Thymus (tissue), 11 donors: ENCODE data around the gene RAB6B. TPM values are rescaled to one million over a fixed set of nuclear protein-coding genes. Genes with fewer than 3 reads are reported as not detected.

Experiments used
- DNase-seq, 9 donors: peaks; one replicate each; pipeline ENCODE4 v3.0.0-alpha.2; 2013; ENCODE audit warnings: low spot score in 9 of 9, low read depth in 6 of 9, missing footprints in 1 of 9
- H3K27ac ChIP-seq, 2 donors: one replicate each; pipeline ENCODE4 v1.5.1; 2013; ENCODE audit warnings: control low read depth in 1 of 2, low read depth in 1 of 2, low read length in 1 of 2, mild to moderate bottlenecking in 1 of 2, moderate library complexity in 1 of 2
- H3K27me3 ChIP-seq, 2 donors: one replicate each; pipeline ENCODE4 v1.5.1; 2013; ENCODE audit warnings: low read length in 1 of 2; ENCODE audit not compliant: control insufficient read depth in 2 of 2, insufficient read depth in 1 of 2
- H3K36me3 ChIP-seq, 2 donors: one replicate each; pipeline ENCODE4 v1.5.1; 2013; ENCODE audit warnings: low read length in 1 of 2, mild to moderate bottlenecking in 1 of 2, moderate library complexity in 1 of 2; ENCODE audit not compliant: control insufficient read depth in 2 of 2, insufficient read depth in 2 of 2
- H3K4me1 ChIP-seq, 2 donors: one replicate each; pipeline ENCODE4 v1.5.1; 2013; ENCODE audit warnings: low read length in 2 of 2; ENCODE audit not compliant: control insufficient read depth in 2 of 2, insufficient read depth in 2 of 2
- H3K4me3 ChIP-seq, 2 donors: one replicate each; pipeline ENCODE4 v1.5.1; 2013; ENCODE audit warnings: low read length in 2 of 2, control low read depth in 1 of 2, mild to moderate bottlenecking in 1 of 2
- H3K9me3 ChIP-seq, 2 donors: one replicate each; pipeline ENCODE4 v1.5.1; 2013; ENCODE audit warnings: low read length in 1 of 2, mild to moderate bottlenecking in 1 of 2; ENCODE audit not compliant: control insufficient read depth in 2 of 2, insufficient read depth in 1 of 2
- WGBS: extraction: QIAGEN DNeasy Blood & Tissue Kit; methylation state at CpG from one replicate; pipeline ENCODE4 v1.1.7; 2013; 5-methylcytosine and 5-hydroxymethylcytosine counted together
- polyA plus RNA-seq: library from polyadenylated mRNA; stranded (reverse); fragments of 200-250 nt; gene quantifications from one replicate; pipeline ENCODE4 v1.2.3, GENCODE V29; 2013
- total RNA-seq: library from RNA; stranded (reverse); fragments of 120-200 nt; gene quantifications from one replicate; pipeline ENCODE4 v1.2.4, GENCODE V29; 2013
- donor health status: healthy.

The RAB6B gene
- total and polyA plus RNA-seq, 2 donors, result 0.24 to 2.1 TPM

DNA sequence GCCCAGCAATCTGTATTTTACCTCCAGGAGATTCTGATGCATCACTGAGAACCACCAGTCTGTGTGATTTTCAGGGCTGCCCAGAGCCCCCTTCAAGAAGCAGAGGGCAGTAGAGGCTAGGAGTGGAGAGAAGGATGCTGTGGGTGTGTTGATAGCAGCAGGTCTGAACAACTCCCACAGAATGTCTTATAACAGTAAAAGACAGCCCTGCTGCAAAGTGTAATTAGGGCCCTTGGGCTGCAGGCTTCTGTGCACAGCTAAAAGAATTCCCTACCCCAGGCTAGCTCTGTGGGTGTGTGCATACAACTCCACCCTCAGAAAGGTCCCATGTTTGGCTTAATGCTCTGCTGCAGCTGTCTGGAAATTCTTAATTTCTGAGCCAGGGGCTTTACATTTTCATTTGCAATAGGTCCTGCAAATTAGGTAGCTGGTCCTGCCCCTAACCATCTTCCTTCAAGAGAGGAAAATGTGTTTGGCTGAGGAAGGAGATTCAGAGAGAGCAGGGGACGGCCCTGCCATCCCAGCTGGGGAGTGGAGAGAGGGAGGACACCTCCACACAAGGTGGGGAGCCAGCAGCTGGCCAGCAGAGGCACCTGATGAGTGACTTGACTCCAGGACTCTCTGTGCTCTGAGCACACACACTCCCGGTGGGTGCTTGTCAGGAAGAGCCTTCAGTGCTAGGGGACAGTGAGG, 43.2 kb upstream of the RAB6B start:
- no peaks in the 10 kb centered on the region for H3K27me3 ChIP-seq
- H3K4me3 ChIP-seq, result no peak overlapping the region
- H3K36me3 ChIP-seq, result no peaks in the 10 kb centered on the region
- no peak for DNase-seq
- WGBS, result 81% methylated on average over 2 of the region's 2 CpGs
- H3K9me3 ChIP-seq, result no peaks in the 10 kb centered on the region
- H3K27ac ChIP-seq, result no peak overlapping the region
- H3K4me1 ChIP-seq, result peaks cover 0 to 20% of the 10 kb centered on the region in 2 donors

DNA sequence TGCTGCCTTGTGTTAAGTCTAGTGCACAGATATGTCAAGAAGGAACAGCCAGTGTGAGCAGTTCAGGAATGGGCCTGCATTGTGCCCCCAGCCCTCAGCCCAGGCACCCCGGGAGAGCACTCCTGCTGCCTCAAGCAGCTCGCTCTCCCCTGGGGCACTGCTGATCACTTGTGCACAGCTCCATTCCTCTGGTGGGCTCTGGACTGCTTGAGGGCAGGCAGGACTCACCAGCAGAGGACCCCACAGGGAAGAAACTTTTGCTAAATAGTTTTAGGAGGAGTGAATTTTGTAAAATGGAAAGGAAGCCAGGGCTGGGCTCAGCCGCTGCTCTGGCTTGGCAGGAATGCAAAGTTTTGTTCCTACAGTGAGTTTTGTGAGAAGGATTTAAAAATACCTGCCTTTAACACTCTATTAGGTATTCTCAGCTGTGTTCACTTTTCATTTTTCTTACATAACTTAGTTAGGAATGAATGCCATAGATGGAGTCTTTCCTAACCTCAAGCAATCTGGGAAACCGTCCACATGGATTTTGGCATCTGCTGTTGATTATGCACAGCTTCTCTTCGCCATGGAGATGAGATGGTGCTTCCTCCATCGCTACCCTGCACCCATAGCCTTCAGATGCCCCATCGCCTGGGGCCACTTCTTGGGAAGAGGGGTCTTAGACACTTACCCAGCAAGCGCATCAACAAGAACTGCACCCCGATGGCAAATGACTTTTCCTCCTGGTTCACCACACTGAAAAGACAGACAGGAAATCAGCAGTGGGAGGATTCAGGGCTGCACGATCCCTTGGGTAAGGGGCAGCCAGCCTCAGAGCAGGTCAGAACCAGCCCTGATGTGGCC, 42.3 kb upstream of the RAB6B start:
- no peaks in the 10 kb centered on the region for H3K9me3 ChIP-seq
- 94% methylated on average over 10 of the region's 10 CpGs for WGBS
- peaks cover 0 to 13% of the 10 kb centered on the region in 2 donors for H3K4me1 ChIP-seq
- no peak for DNase-seq
- H3K27ac ChIP-seq, result no peak overlapping the region
- no peak overlapping the region for H3K4me3 ChIP-seq
- no peaks in the 10 kb centered on the region for H3K36me3 ChIP-seq
- no peaks in the 10 kb centered on the region for H3K27me3 ChIP-seq

DNA sequence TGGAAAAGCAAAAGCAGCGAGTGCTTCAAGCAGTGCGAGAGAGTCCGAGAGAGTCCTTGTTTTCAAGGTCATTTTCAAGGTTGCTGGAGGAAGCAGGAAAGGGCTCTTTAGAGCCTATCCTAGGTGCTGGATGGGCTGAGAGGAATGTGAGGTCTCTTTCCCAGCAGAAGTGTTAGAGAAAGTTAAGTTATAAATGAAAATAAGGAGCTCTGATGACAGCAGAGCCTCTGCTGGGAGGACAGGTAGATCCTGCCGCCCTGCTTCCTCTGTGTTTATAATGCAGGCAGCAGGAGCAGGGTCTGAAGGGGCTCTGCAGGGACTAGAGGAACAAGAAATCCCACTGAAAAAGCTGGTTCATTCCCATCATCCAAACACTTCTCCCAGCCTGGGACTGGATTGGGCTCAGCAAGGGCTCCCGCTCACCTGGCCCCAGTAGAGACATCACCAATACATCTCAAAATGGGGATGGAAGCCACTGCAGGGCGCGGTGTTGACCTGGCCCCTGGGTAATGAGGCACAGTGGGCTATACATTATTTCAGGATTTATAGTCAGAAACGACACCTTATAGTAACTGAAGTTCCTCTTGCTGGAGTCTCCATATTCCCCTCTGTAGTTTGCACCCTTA, 41.5 kb upstream of the RAB6B start:
- no peak for DNase-seq
- Histone ChIP-seq H3K27ac (no peak overlapping the region), H3K4me1 (peaks cover 0 to 5% of the 10 kb centered on the region in 2 donors), H3K27me3 (no peaks in the 10 kb centered on the region), H3K4me3 (no peak overlapping the region), H3K36me3 (no peaks in the 10 kb centered on the region), H3K9me3 (no peaks in the 10 kb centered on the region)
- WGBS, result 93% methylated on average over 8 of the region's 8 CpGs

DNA sequence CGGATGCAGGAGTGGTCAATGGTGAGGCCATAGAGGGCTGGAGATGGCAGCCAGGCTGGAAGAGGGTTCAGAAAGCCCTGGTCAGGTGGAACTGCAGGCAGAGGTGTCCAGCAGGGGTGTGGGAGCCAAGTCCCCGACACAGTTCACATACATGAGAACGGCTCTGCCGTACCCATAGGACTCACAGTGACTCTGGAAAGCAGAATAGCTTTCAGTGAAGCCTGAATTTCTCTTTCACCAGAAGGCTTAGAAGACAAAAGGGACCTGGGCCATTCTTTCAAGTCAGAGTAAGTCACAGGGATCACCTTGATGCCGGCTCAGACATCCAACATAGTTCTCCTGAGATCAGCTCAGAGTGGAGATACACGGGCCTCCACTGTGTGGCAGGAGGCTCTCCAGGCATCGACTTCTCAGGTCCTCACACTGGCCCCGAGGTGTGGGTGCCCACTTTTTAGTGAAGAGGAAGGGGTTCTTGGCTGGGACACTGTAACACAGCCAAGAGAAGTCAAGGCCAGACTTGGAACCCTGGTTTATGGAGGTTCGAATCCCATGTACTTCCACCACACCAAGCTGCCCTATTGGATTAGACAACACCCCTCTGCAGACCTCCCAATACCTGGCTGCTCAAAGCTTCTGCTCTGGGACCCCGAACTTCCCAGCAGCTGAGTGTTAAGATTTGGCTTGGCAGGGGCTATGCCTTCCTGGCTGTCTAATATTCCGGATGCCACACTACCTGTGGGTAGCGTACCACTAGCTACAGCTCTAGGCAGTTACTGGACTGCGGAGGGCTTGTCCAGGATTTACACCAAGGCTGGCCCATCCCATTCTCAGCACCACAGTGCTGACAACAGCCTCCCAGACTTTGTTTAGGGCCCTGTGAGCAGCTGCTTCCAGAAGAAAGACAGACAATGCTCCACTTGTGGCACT, 40.4 kb upstream of the RAB6B start:
- H3K27ac ChIP-seq, result no peak overlapping the region

DNA sequence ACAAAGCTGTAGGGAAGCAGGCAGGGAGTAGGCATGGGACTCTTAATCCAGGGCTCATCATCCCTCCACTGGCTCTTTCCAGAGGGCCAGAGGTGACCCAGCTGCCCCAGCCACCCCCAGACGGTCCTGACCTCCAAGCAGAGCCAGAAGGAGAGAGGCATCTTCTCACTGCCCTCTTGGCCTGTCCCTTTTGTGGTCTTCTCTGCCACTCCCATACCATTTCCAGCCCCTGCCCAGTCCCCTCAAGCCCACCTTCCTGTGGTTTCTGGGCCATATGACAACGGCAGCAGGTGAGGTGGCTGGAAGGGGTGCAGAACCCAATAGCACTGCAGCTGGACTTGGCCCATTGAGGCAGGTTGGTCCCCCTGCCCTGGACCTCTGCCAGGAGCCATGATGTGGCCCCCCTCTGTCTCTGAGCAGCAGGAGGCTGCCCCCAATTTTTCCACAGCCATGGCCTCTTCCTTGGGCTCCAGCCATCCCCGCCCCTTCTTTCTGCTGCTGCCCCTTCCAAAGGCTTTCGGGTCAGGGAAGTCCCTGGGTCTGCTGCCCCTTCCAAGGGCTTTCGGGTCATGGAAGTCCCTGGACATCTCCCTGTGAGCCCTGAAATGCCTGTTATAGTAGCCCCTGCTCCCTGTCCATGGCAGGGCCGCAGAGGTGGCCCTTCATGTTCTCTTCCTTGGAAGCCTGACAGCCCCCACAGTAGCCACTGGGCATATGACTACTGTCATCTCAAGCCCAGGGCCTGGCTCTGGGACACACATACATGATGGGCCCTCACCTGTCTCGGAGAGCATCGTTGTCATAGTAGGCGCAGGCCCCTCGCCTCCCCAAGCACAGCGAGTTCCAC, 39.5 kb upstream of the RAB6B start:
- no peaks in the 10 kb centered on the region for H3K9me3 ChIP-seq
- 93% methylated on average over 11 of the region's 11 CpGs for WGBS
- no peaks in the 10 kb centered on the region for H3K27me3 ChIP-seq
- no peak for DNase-seq
- H3K36me3 ChIP-seq, result no peaks in the 10 kb centered on the region
- H3K27ac ChIP-seq, result no peak overlapping the region
- peaks cover 0 to 3% of the 10 kb centered on the region in 2 donors for H3K4me1 ChIP-seq
- no peak overlapping the region for H3K4me3 ChIP-seq

More for the DNA sequence above, 40.4 kb upstream of the RAB6B start:
- Histone ChIP-seq H3K4me3 (no peak overlapping the region), H3K9me3 (no peaks in the 10 kb centered on the region), H3K27me3 (no peaks in the 10 kb centered on the region), H3K36me3 (no peaks in the 10 kb centered on the region), H3K4me1 (peaks cover 0 to 3% of the 10 kb centered on the region in 2 donors)
- DNase-seq, result no peak
- 94% methylated on average over 13 of the region's 13 CpGs for WGBS

DNA sequence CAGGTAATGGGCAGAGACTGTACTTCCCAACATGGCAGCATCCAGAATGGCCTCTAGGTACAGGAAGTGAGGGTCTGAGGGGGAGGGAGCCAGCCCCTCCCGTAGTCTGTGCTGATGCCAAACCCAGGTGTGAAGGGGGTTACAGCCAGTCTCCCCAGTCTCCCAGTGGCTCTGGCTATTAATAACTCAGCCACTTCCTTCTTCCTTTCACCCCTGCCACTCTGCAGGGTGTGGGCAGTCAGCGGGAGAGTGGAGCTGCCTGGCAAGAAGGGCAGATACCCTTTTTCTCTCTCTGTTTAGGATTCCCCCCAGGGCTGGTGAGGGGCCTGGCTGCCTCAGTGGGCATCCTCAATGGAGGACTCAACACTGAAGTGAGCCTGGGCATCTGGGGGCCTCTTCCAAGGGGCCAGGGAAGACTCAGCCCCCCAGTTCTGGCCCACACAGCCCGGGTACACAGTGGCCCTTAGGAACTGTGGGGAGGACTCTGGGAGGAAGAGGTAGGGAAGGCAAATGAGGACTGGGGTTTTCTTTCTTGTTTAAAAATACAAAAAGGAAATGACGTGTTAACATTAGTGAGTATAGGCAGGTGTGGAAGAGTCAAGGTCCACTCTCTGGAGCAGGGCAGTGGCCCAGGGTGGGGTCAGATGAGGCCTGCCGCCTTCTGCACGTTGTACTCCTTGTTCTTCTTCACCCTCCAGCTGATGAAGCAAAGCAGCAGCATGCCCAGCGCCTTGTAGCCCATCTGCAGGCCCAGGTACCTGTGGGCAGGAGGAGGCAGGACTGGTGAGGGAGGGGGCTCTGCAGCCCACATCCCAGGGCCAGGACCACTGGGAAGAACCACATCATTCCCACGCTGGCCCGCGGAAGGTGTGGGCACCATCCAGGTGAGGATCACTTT, 38.6 kb upstream of the RAB6B start:
- H3K4me1 ChIP-seq, result peaks cover 0 to 3% of the 10 kb centered on the region in 2 donors
- no peaks in the 10 kb centered on the region for H3K27me3 ChIP-seq
- H3K36me3 ChIP-seq, result no peaks in the 10 kb centered on the region
- 70% methylated on average over 10 of the region's 10 CpGs for WGBS
- no peak overlapping the region for H3K27ac ChIP-seq
- no peaks in the 10 kb centered on the region for H3K9me3 ChIP-seq
- H3K4me3 ChIP-seq, result no peak overlapping the region
- no peak for DNase-seq

DNA sequence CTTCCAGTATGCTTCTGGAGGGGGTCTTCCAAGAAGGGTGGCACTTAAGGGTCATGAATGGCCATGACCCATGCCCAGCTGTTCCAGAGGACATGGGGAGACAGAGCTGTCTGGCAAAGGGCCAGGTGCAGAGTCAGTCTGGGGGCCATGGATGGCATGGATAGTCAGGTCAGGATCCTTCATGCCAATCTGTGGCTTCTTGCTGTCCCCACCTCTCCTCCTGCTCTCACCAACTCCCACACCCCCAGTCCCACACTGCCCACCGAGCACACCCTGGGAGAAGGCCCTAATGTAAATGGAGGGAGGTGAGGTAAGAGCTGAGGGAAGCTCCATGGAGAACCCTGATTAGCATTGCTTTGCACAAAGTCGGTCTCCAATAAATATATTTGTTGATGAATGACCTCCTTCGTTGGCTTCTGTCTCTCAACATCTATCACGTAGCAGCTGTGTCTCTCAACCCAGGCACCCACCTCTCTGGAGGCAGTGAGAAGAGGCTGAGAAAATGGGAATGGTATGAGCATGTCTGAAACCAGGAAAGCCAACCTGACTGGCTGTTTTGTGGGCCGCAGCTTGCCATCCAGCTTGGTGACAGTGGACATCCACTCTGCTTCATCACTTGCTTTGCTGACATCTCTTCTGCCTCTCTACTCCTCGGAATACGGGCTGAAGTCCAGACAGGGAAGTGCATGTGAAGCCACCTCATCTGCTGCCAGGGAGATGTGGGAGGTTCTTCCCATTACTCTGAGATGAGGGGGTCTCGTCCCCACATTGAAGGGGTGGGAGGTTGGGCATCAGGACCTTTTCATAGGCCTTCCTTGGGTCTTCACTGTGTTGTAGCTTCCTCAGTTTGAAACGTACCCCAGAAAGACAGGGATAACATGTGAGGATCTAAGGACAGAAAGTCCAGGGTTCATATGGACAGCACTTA, 37.7 kb upstream of the RAB6B start:
- peaks cover 0 to 3% of the 10 kb centered on the region in 2 donors for H3K27me3 ChIP-seq
- no peak overlapping the region for H3K4me3 ChIP-seq
- WGBS, result 95% methylated on average over 9 of the region's 9 CpGs
- no peak overlapping the region for H3K27ac ChIP-seq
- H3K36me3 ChIP-seq, result no peaks in the 10 kb centered on the region
- DNase-seq, result no peak
- peaks cover 0 to under 1% of the 10 kb centered on the region in 2 donors for H3K9me3 ChIP-seq
- peaks cover 0 to 3% of the 10 kb centered on the region in 2 donors for H3K4me1 ChIP-seq
